OCI-LY1 (cell line): ENCODE data around the gene LTF.
"Not testable (repeated sequence)": the region's sequence is repeated elsewhere in the genome, so short reads cannot be mapped to it uniquely, and the experiment has no call there.

ENCODE experiments used
- H2AFZ ChIP-seq: fragments of 200-600 bp; sonication (generic), shearing (Covaris generic); 2 replicates; pipeline ENCODE4 v1.6.0; 2014; ENCODE audit warnings: antibody characterized with exemption, mild to moderate bottlenecking, low read length
- H3F3A ChIP-seq: fragments of 200-600 bp; sonication (generic), shearing (Covaris generic); 2 replicates; pipeline ENCODE4 v1.6.0; 2014; ENCODE audit warnings: mild to moderate bottlenecking, antibody characterized with exemption, low read length, moderate library complexity; ENCODE audit not compliant: insufficient read depth
- H3K27ac ChIP-seq: fragments of 200-600 bp; sonication (generic); 2 replicates; pipeline ENCODE4 v1.5.1; 2014; ENCODE audit warnings: low read length, mixed run types, mild to moderate bottlenecking, low read depth; ENCODE audit not compliant: poor library complexity, severe bottlenecking
- H3K27me3 ChIP-seq: fragments of 200-600 bp; sonication (generic); 2 replicates; pipeline ENCODE4 v1.6.0; 2014; ENCODE audit warnings: antibody characterized with exemption, mild to moderate bottlenecking, low read length, moderate library complexity; ENCODE audit not compliant: insufficient read depth
- H3K36me3 ChIP-seq: fragments of 200-600 bp; sonication (generic); 2 replicates; pipeline ENCODE4 v1.6.1; 2014; ENCODE audit warnings: mild to moderate bottlenecking, antibody characterized with exemption, low read length, moderate library complexity, mixed read lengths; ENCODE audit not compliant: insufficient read depth
- H3K4me1 ChIP-seq: fragments of 200-600 bp; sonication (generic); 2 replicates; pipeline ENCODE4 v1.5.1; 2014; ENCODE audit warnings: mild to moderate bottlenecking, low read length, moderate library complexity; ENCODE audit not compliant: insufficient read depth, severe bottlenecking
- H3K4me2 ChIP-seq: fragments of 200-600 bp; sonication (generic), shearing (Covaris generic); 2 replicates; pipeline ENCODE4 v1.6.1; 2014; ENCODE audit warnings: low read length
- H3K4me3 ChIP-seq: fragments of 200-600 bp; sonication (generic); 2 replicates; pipeline ENCODE4 v1.5.1; 2014; ENCODE audit warnings: low read length, low read depth, mild to moderate bottlenecking, mixed read lengths; ENCODE audit not compliant: poor library complexity, severe bottlenecking
- H3K79me2 ChIP-seq: fragments of 200-600 bp; shearing (Covaris generic); 2 replicates; pipeline ENCODE4 v1.6.1; 2016; ENCODE audit warnings: mixed run types, low read length, mixed read lengths; ENCODE audit not compliant: insufficient read depth
- H3K9ac ChIP-seq: fragments of 200-600 bp; sonication (generic), shearing (Covaris generic); 2 replicates; pipeline ENCODE4 v1.6.1; 2014; ENCODE audit warnings: mild to moderate bottlenecking, low read length, mixed read lengths
- H3K9me2 ChIP-seq: fragments of 200-600 bp; sonication (generic), shearing (Covaris generic); 2 replicates; pipeline ENCODE4 v1.6.1; 2014; ENCODE audit warnings: low read depth, mild to moderate bottlenecking, low read length, mixed read lengths
- H3K9me3 ChIP-seq: fragments of 200-600 bp; shearing (Covaris generic); 2 replicates; pipeline ENCODE4 v1.6.1; 2014; ENCODE audit warnings: low read length, mixed read lengths
- H4K20me1 ChIP-seq: fragments of 200-600 bp; sonication (generic), shearing (Covaris generic); 2 replicates; pipeline ENCODE4 v1.6.0; 2016; ENCODE audit warnings: mild to moderate bottlenecking, low read length; ENCODE audit not compliant: insufficient read depth
- CTCF ChIP-seq: fragments of 200-600 bp; sonication (generic), shearing (Covaris generic); IDR thresholded peaks from 2 replicates; pipeline ENCODE4 v1.5.1; 2017; ENCODE audit warnings: mild to moderate bottlenecking, antibody characterized with exemption, low read length, moderate library complexity, mixed read lengths
- EZH2 ChIP-seq: fragments of 200-600 bp; sonication (generic), shearing (Covaris generic); IDR thresholded peaks from 2 replicates; pipeline ENCODE4 v1.8.0; 2017; ENCODE audit warnings: borderline replicate concordance, mixed run types, mild to moderate bottlenecking, antibody characterized with exemption, low read length, moderate library complexity, mixed read lengths

Gene LTF

GRCh38 chr3:46438831-46439230 lies 25.9 kb downstream of the LTF start:
- Histone ChIP-seq H3K4me3 (no peak overlapping the region), H3K27me3 (no peaks in the 10 kb centered on the region), H3K4me2 (no peak overlapping the region), H3F3A (no peaks in the 10 kb centered on the region), H3K4me1 (no peaks in the 10 kb centered on the region), H2AFZ (no peak overlapping the region), H3K9me3 (no peaks in the 10 kb centered on the region), H3K9ac (no peak overlapping the region), H3K27ac (no peak overlapping the region), H3K9me2 (no peaks in the 10 kb centered on the region), H3K36me3 (no peaks in the 10 kb centered on the region), H3K79me2 (no peaks in the 10 kb centered on the region), H4K20me1 (no peaks in the 10 kb centered on the region)
- TF ChIP-seq EZH2 (no peak), CTCF (no peak)

DNA sequence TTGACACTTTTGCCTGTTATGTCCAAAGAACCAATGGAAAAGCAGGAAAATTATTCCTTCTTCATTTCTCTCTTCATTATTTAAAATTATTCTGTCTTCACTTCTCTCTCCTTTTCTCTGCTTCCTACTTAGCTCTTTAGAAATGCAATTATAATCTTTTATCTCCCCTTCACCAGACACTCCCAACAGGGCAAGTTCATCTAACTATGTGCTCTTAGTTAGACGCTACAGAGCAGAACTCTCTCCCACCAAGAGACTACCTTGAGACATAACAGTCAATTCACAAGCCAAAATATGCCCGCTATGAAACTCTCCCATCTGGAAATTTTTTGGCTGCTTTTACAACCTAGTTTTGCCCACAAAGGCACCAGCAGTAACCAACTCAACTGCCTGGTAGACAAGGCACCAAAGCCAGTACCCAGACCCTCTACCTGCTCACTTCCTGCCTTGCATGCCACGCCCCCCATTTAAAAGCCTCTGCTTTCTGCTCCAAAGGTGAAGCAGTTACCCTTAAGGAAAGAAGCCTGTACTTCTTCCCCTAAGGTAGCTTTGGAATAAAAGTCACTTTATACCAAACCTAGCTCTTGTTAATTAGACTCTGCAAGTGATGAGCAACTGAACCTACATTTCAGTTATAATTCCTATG lies 29.5 kb downstream of the LTF start:
- Histone ChIP-seq H4K20me1 (no peaks in the 10 kb centered on the region), H3K27me3 (no peaks in the 10 kb centered on the region; the same call in 1 of the 2 replicates), H3K27ac (no peak overlapping the region), H3K4me1 (no peaks in the 10 kb centered on the region), H3K79me2 (no peaks in the 10 kb centered on the region), H3K9ac (no peak overlapping the region), H3F3A (no peaks in the 10 kb centered on the region), H3K9me2 (no peaks in the 10 kb centered on the region), H3K9me3 (no peaks in the 10 kb centered on the region), H3K4me2 (no peak overlapping the region), H3K4me3 (no peak overlapping the region), H2AFZ (no peak overlapping the region), H3K36me3 (no peaks in the 10 kb centered on the region)
- no peak for TF ChIP-seq CTCF

- no peaks in the 10 kb centered on the region for H3K79me2 ChIP-seq
- H3K9me2 ChIP-seq: no peaks in the 10 kb centered on the region
- no peak overlapping the region for H3K27ac ChIP-seq
- H3K9me3 ChIP-seq: no peaks in the 10 kb centered on the region
- no peak overlapping the region for H3K4me3 ChIP-seq
- no peaks in the 10 kb centered on the region for H3K36me3 ChIP-seq
- no peaks in the 10 kb centered on the region for H3K4me1 ChIP-seq
- no peak overlapping the region for H3K4me2 ChIP-seq
- H2AFZ ChIP-seq: no peak overlapping the region
- no peaks in the 10 kb centered on the region; the same call in 1 of the 2 replicates for H3K27me3 ChIP-seq
- H4K20me1 ChIP-seq: no peaks in the 10 kb centered on the region
- no peaks in the 10 kb centered on the region for H3F3A ChIP-seq
- no peak overlapping the region for H3K9ac ChIP-seq
- TF ChIP-seq CTCF: no peak
- no peak for TF ChIP-seq EZH2
Observed at GRCh38 chr3:46433841-46434240, 30.9 kb downstream of the LTF start.

GRCh38 chr3:46433118-46433517 lies 31.6 kb downstream of the LTF start:
- not testable (repeated sequence) for H3K9me3 ChIP-seq, H3K4me1 ChIP-seq, H3K4me3 ChIP-seq, H3K27me3 ChIP-seq, H3K9ac ChIP-seq, H3K9me2 ChIP-seq, H3K4me2 ChIP-seq, H2AFZ ChIP-seq, H3K27ac ChIP-seq, H3K36me3 ChIP-seq, H3F3A ChIP-seq, H4K20me1 ChIP-seq, H3K79me2 ChIP-seq

GRCh38 chr3:46431905-46432304 lies 32.8 kb downstream of the LTF start:
- not testable (repeated sequence) for H3K27me3 ChIP-seq, H3F3A ChIP-seq, H4K20me1 ChIP-seq, H2AFZ ChIP-seq, H3K79me2 ChIP-seq, H3K9me2 ChIP-seq, H3K4me2 ChIP-seq, H3K9me3 ChIP-seq, H3K9ac ChIP-seq, H3K4me1 ChIP-seq, H3K36me3 ChIP-seq, H3K27ac ChIP-seq, H3K4me3 ChIP-seq
